Activated CD4-positive, alpha-beta memory T cell treated with anti-CD3 and anti-CD28 coated beads for 36 hours (primary cell): ENCODE results near the gene PSMA2. TPM values are rescaled to one million over a fixed set of nuclear protein-coding genes. Genes with fewer than 3 reads are reported as not detected.

Experiments used
- CTCF ChIA-PET: fragments of 350-600 bp; sonication (Branson Sonifier 250); formaldehyde crosslinking; loops from one replicate; lab custom pipeline; 2021; ENCODE audit warnings: antibody characterized with exemption, inconsistent platforms; lab: Charles Lee
- POLR2A ChIA-PET: fragments of 350-600 bp; sonication (Branson Sonifier 250); formaldehyde crosslinking; loops from one replicate; lab custom pipeline; 2021; ENCODE audit warnings: antibody characterized with exemption; lab: Charles Lee
- DNase-seq: peaks from one replicate; pipeline ENCODE4 v3.0.0-alpha.2; 2020
- H3K27ac Mint-ChIP-seq: one replicate; pipeline ENCODE4 v1.8.0; 2021; ENCODE audit warnings: mixed read lengths
- H3K27me3 Mint-ChIP-seq: one replicate; pipeline ENCODE4 v1.8.0; 2021; ENCODE audit warnings: mixed read lengths
- H3K36me3 Mint-ChIP-seq: one replicate; pipeline ENCODE4 v1.8.0; 2021; ENCODE audit warnings: mixed read lengths
- H3K4me1 Mint-ChIP-seq: one replicate; pipeline ENCODE4 v1.8.0; 2021; ENCODE audit warnings: low read depth, mixed read lengths
- H3K4me3 Mint-ChIP-seq: one replicate; pipeline ENCODE4 v1.8.0; 2021; ENCODE audit warnings: mild to moderate bottlenecking, mixed read lengths
- H3K9me3 Mint-ChIP-seq: one replicate; pipeline ENCODE4 v1.8.0; 2021; ENCODE audit warnings: mixed read lengths
- intact Hi-C: fragments of 100-400 bp; cut with micrococcal nuclease; formaldehyde crosslinking; loops from one replicate; pipeline ENCODE4 v1.15.1; 2023
- total RNA-seq, 2 experiments: library from RNA; stranded (reverse); gene quantifications; one replicate each; pipeline ENCODE4 v1.2.3, GENCODE V29; 2021

PSMA2 gene
- total RNA-seq, 2 experiments from 2014 or later, result 196 to 200 TPM

DNA sequence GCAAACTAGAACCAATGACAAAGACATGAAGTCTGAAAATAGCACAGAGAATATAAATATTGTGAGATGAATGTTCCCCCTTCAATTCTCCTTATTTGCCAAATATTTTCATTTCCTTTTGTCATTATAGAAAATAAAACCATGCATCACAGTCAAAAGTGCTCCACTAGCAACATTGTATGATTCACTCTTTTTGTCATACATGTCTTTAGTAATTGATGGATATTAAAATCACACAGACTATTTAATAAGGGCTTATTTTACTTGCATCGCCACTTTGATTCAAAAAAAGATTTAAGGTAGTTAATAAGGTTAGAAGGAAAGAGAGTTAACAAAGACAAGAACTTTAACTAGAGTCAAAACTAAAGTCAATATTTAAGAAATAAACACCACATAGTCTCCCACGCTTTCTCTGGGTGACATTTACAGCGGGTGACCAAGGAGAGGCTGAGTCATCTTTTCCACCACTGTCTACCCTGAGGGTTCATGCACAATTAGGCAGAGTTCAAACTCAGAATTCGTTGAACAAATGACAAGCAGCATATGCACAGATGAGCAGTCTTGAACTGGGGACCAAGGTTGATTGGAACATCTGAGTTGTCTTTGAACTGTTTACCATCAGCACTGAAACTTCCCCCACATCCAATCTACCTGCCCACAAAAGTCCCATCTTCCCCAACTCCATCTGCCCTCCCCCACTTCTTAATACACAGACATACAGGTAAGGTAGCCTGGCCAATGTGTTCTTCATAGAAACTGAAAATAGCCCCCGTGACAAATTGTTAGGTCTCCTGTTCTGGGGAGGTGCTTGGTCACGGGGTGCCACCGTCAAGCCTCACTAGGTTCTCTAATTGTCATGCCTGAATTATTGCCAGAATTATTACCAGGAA, 62.6 kb downstream of the PSMA2 start:
- Mint-ChIP-seq H3K9me3 (peaks cover 14% of the 10 kb centered on the region), H3K4me1 (peaks cover 24% of the 10 kb centered on the region), H3K36me3 (peaks cover 9% of the 10 kb centered on the region), H3K27me3 (peaks cover 19% of the 10 kb centered on the region), H3K27ac (peak overlapping the region; percentile 69), H3K4me3 (peak overlapping the region; percentile 27)
- DNase-seq, result peak; percentile 77
- ChIA-PET POLR2A (no interaction called here), CTCF (no interaction called here)
- intact Hi-C loops, result loop anchor here (1.0 to 10.0 kb wide), 5 partner anchors 42 to 988 kb away; partner anchors contain the start of genes MRPL32 and PSMA2

- Mint-ChIP-seq H3K9me3 (peaks cover 21% of the 10 kb centered on the region), H3K4me3 (no peak overlapping the region), H3K4me1 (peaks cover 24% of the 10 kb centered on the region), H3K27me3 (peaks cover 25% of the 10 kb centered on the region), H3K27ac (no peak overlapping the region), H3K36me3 (peaks cover 15% of the 10 kb centered on the region)
- ChIA-PET POLR2A (no interaction called here), CTCF (no interaction called here)
- intact Hi-C loops, result loop anchor here (2.0 to 10.0 kb wide), 2 partner anchors 64 to 854 kb away; partner anchors contain the start of genes MRPL32 and PSMA2
- no peak for DNase-seq
Measured at GRCh38 chr7:42868480-42868879, 63.5 kb downstream of the PSMA2 start.

Other genes starting within 250 kb of the PSMA2 start
- 1 to 10 TPM; 3.6 to 4.3 TPM for gene C7orf25, start 20.1 kb downstream of the PSMA2 start, total RNA-seq
- gene MRPL32, start 202 bp upstream of the PSMA2 start, total RNA-seq, result 10 to 100 TPM; 59.3 to 63.6 TPM
- gene HECW1, start 180.5 kb upstream of the PSMA2 start, total RNA-seq, result not detected